HG02970 (cell line): ENCODE data around the gene OR2A25.

Experiments
- ATAC-seq: cut with Tn5 transposase; IDR thresholded peaks from one replicate; pipeline ENCODE4 v1.9.1; 2021; ENCODE audit warnings: mild to moderate bottlenecking, moderate library complexity, moderate number of reproducible peaks; ENCODE audit not compliant: unreplicated experiment, low FRiP score

Gene OR2A25

DNA sequence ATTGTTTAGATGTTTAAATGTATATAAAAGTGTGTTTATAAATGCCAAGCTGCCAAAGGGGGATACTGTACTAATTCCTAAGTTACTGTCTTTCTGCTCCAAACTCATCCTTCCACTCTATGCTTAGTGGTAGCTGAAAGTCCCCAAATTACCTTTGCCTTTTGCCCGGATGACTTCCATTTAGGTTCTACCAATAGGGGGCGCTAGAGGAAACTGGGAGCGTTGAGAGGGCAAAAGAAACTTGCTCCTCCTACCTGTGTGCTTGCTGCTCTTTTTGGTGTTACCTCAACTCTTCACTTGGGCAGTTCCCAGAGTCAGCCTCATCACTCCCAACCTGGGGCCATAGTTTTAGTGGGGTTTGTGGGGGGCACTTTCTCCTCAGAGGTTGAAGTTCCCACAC is 5.9 kb upstream of the OR2A25 start:
- ATAC-seq: no peak

- ATAC-seq: no peak
Measured at GRCh38 chr7:144069953-144070352, 342 bp downstream of the OR2A25 start.

GRCh38 chr7:144074374-144074773 is 4.8 kb downstream of the OR2A25 start:
- ATAC-seq: no peak

GRCh38 chr7:144085978-144086377 is 16.4 kb downstream of the OR2A25 start, which contains the start of gene OR2A12:
TSS of gene OR2A12 (plus strand) at chr7:144086278. CDS start at chr7:144095108, 8,830 bp downstream.
- ATAC-seq: no peak

GRCh38 chr7:144086730-144087129 is 17.1 kb downstream of the OR2A25 start:
- no peak for ATAC-seq

GRCh38 chr7:144087230-144087629 is 17.6 kb downstream of the OR2A25 start:
- no peak for ATAC-seq

DNA sequence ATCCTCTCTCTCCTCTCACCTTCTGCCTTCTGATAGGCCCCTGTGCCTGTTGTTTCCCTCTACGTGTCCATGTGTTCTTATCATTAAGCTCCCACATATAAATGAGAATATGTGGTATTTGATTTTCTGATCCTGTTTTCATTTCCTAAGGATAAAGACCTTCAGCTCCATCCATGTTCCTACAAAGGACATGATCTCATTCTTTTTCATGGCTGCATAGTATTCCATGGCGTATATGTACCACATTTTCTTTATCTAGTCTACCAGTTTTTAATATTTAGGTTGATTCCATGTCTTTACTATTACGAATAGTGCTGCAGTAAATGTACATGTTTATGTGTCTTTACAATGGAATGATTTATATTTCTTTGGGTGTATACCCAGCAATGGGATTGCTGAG is 21.1 kb downstream of the OR2A25 start:
- no peak for ATAC-seq

DNA sequence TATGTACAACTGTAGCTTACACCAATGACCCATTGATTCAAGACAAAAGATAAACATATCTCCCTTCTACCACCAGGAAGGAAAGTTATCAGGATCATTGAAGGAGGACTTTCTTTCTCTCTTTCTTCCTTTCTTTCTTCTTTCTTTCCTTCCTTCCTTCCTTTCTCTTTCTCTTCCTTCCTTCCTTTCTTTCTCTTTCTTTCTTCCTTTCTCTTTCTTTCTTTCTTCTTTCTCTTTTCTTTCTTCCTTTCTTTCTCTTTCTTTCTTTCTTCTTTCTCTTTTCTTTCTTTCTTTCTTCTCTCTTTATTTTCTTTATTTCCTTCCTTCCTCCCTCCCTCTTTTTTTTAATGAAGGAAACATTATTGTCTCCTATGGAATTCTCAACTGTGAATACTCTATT is 29.2 kb downstream of the OR2A25 start:
- no peak for ATAC-seq

GRCh38 chr7:144100607-144101006 is 31.0 kb downstream of the OR2A25 start:
- ATAC-seq: no peak

GRCh38 chr7:144102041-144102440 is 32.4 kb downstream of the OR2A25 start:
- no peak for ATAC-seq

DNA sequence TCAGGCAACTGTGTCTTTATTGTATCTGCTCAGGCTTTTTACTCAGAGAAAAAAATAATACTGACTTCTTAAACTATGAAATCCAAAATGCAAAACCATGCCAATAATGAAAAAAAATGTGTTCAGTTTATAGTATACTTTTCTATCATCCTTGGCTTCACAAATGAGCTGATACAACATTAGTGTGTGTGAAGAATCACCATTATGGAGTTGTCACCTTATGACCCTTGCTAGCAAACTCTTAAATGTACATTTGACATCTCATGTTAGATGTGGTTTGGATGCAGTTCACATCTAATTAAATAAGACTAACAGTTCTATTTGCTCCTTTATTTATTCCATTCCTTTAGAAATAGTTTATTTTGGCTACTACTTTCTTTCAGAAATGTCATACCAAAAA is 35.6 kb downstream of the OR2A25 start:
- no peak for ATAC-seq

DNA sequence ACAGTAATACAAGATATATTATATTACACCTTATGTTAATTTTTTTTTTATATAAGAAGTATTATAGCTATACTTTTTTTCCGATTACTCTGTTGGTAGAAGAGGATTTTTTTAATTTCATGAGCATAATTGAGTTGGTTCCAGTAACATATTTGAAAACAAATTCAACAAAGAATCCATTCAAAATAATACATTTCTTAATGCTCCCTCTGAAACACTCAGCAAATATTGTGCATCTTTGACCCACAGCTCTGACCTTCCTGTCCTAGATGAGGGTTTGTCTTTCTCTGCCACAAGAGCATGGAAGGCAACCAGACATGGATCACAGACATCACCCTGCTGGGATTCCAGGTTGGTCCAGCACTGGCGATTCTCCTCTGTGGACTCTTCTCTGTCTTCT is 39.7 kb downstream of the OR2A25 start, which contains the start of gene OR2A2:
Gene OR2A2 (plus strand): TSS at position 301 of the 400 bp plus-strand sequence. CDS start 0 bp downstream, at position 301.
- ATAC-seq: no peak

DNA sequence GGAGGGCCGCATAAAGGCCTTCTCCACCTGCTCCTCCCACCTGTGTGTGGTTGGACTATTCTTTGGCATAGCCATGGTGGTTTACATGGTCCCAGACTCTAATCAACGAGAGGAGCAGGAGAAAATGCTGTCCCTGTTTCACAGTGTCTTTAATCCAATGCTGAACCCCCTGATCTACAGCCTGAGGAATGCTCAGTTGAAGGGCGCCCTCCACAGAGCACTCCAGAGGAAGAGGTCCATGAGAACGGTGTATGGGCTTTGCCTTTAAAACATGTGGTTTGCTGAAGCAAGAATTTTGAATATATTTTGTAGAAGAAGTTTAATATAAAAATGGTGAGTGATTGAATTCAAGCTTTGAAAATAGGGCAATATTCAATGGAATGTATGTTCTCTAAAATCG is 40.7 kb downstream of the OR2A25 start:
- no peak for ATAC-seq

DNA sequence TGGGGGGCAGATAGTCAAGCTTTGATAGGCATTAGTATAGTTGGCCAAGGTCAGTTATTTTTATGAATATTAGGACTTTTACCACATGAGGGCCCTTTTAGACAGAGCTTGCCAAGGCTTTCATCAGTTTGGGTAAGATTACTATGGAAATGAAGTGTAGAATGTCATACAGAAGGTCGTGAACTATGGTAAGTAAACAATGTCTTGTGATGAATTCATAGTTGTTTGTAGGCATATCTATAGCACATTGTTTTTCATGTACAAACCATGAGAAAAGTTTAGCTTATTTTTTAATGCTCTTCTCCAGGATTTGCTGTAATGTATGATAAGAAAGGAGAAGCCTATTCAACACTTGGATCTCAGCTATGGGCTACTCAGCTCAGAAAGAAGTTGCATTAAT is 44.0 kb downstream of the OR2A25 start:
- no peak for ATAC-seq

GRCh38 chr7:144118341-144118740 is 48.7 kb downstream of the OR2A25 start:
- ATAC-seq: no peak

DNA sequence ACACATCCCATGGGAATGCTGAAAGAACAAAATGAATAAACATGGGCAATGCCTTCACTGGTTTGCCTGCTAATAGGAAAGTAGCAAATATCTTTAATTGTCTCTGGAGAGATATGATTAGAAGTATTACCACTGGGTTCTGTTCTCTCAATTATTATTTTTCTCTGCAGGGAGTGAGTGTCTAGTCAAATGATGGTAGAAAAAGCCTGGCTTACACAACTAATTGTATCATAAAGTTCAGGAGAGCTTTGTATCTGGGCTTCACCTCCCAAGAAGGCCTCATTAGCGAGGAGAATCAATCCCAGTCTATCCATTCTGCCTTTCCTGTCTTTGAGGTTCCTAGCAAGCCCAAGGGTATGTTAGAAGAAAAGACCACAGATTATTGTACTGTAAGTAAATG is 53.3 kb downstream of the OR2A25 start, which contains the start of gene OR2A14:
Gene OR2A14 (plus strand): TSS at position 301 of the 400 bp plus-strand sequence. CDS start 5,937 bp downstream, outside the sequence.
- no peak for ATAC-seq
